PC-9 (cell line): ENCODE measurements around the gene TSPAN18. TPM values are rescaled to one million over a fixed set of nuclear protein-coding genes. Genes with fewer than 3 reads are reported as not detected.

Experiments used
- BruUV-seq: library from RNA; stranded (reverse); fragments of 400-500 nt; replicated peaks from 2 replicates; lab custom pipeline; 2021; lab: Mats Ljungman, UMichigan
- CTCF ChIA-PET: fragments of 300-600 bp; sonication (Branson Sonifier 250); formaldehyde crosslinking; loops from one replicate; lab custom pipeline; 2022; ENCODE audit warnings: antibody characterized with exemption; lab: Charles Lee
- POLR2A ChIA-PET: fragments of 300-600 bp; sonication (Branson Sonifier 250); formaldehyde crosslinking; loops from one replicate; lab custom pipeline; 2022; ENCODE audit warnings: antibody characterized with exemption; ENCODE audit not compliant: unreplicated experiment; lab: Charles Lee
- DNase-seq, 2 experiments: peaks; one replicate each; pipeline versions ENCODE4 v3.0.0 to v3.0.0-alpha.2; 2015 to 2022; ENCODE audit warnings: mixed read lengths in 1 of 2
- H2AFZ ChIP-seq: fragments of 200-600 bp; sonication (generic); 2 replicates; pipeline ENCODE4 v1.8.1; 2017; ENCODE audit warnings: antibody characterized with exemption
- H3F3A ChIP-seq: fragments of 200-600 bp; sonication (generic); 2 replicates; pipeline ENCODE4 v1.8.1; 2017; ENCODE audit warnings: antibody characterized with exemption, mild to moderate bottlenecking, low read depth; ENCODE audit not compliant: insufficient read depth
- H3K27ac ChIP-seq: fragments of 200-600 bp; sonication (generic); 2 replicates; pipeline ENCODE4 v1.6.1; 2016; ENCODE audit warnings: mixed run types
- H3K27me3 ChIP-seq: fragments of 200-600 bp; sonication (generic); 2 replicates; pipeline ENCODE4 v1.6.1; 2016; ENCODE audit warnings: low read depth, mixed run types; ENCODE audit not compliant: insufficient read depth
- H3K36me3 ChIP-seq: fragments of 200-600 bp; sonication (generic); 2 replicates; pipeline ENCODE4 v1.6.1; 2016; ENCODE audit warnings: low read depth, mixed run types
- H3K4me1 ChIP-seq: fragments of 200-600 bp; sonication (generic); replicated peaks from 2 replicates; pipeline ENCODE4 v1.6.1; 2016; ENCODE audit warnings: mixed run types; ENCODE audit not compliant: insufficient read depth
- H3K4me2 ChIP-seq: fragments of 200-600 bp; sonication (generic); 2 replicates; pipeline ENCODE4 v1.6.1; 2017; ENCODE audit warnings: mixed run types
- H3K4me3 ChIP-seq: fragments of 200-600 bp; sonication (generic); 2 replicates; pipeline ENCODE4 v1.6.1; 2016; ENCODE audit warnings: mixed run types
- H3K79me2 ChIP-seq: fragments of 200-600 bp; sonication (generic); 2 replicates; pipeline ENCODE4 v1.6.1; 2017; ENCODE audit warnings: low read depth, mixed run types
- H3K9me2 ChIP-seq: fragments of 200-600 bp; sonication (generic); 2 replicates; pipeline ENCODE4 v1.8.1; 2017; ENCODE audit warnings: mild to moderate bottlenecking; ENCODE audit not compliant: insufficient read depth
- H3K9me3 ChIP-seq: fragments of 200-600 bp; sonication (generic); 2 replicates; pipeline ENCODE4 v1.8.1; 2016; ENCODE audit warnings: low read depth; ENCODE audit not compliant: insufficient read depth
- H4K20me1 ChIP-seq: fragments of 200-600 bp; sonication (generic); 2 replicates; pipeline ENCODE4 v1.8.1; 2017; ENCODE audit not compliant: insufficient read depth
- CTCF ChIP-seq: fragments of 200-600 bp; sonication (generic); conservative IDR thresholded peaks from 2 replicates; pipeline ENCODE4 v1.6.1; 2017; ENCODE audit warnings: mixed run types, antibody characterized with exemption, mild to moderate bottlenecking, moderate library complexity
- EZH2 ChIP-seq: fragments of 200-600 bp; sonication (generic); IDR thresholded peaks from 2 replicates; pipeline ENCODE4 v1.8.0; 2017; ENCODE audit warnings: antibody characterized with exemption, low read depth
- intact Hi-C: fragments of 100-400 bp; cut with micrococcal nuclease; formaldehyde crosslinking; loops from one replicate; pipeline ENCODE4 v1.10.0; 2022; ENCODE audit not compliant: unreplicated experiment
- total RNA-seq: library from RNA; stranded (reverse); gene quantifications from 2 replicates; pipeline ENCODE4 v1.2.3, GENCODE V29; 2021

TSPAN18 gene
- total RNA-seq, 1 experiment from 2014 or later: not detected

GRCh38 chr11:44934735-44935250, 208.0 kb downstream of the TSPAN18 start:
- no peaks in the 10 kb centered on the region for H3F3A ChIP-seq
- no peaks in the 10 kb centered on the region for H3K4me1 ChIP-seq
- TF ChIP-seq EZH2 (no peak), CTCF (no peak)
- H3K4me2 ChIP-seq: no peak overlapping the region
- H3K9me2 ChIP-seq: no peaks in the 10 kb centered on the region
- ChIA-PET CTCF (no interaction called here), POLR2A (no interaction called here)
- H2AFZ ChIP-seq: no peak overlapping the region
- intact Hi-C loops: no loop called here
- H3K36me3 ChIP-seq: no peaks in the 10 kb centered on the region
- no peaks in the 10 kb centered on the region for H4K20me1 ChIP-seq
- no peaks in the 10 kb centered on the region for H3K79me2 ChIP-seq
- peaks cover 23% of the 10 kb centered on the region for H3K27me3 ChIP-seq
- BruUV-seq: no TSS peak
- H3K4me3 ChIP-seq: no peak overlapping the region
- no peaks in the 10 kb centered on the region for H3K9me3 ChIP-seq
- DNase-seq: no peak
- no peak overlapping the region for H3K27ac ChIP-seq

GRCh38 chr11:44936525-44936924, 209.8 kb downstream of the TSPAN18 start:
- H3K4me2 ChIP-seq: no peak overlapping the region
- H3K9me3 ChIP-seq: no peaks in the 10 kb centered on the region
- peaks cover 6% of the 10 kb centered on the region; the same call in 1 of the 2 replicates for H3K27me3 ChIP-seq
- H3K9me2 ChIP-seq: no peaks in the 10 kb centered on the region
- H4K20me1 ChIP-seq: no peaks in the 10 kb centered on the region
- peak; percentile 53 to 81 for DNase-seq
- intact Hi-C loops: loop anchor here (1.0 kb wide), 2 partner anchors 167 to 396 kb away; no protein-coding TSS in a partner anchor
- no peak overlapping the region for H3K27ac ChIP-seq
- no peaks in the 10 kb centered on the region for H3K79me2 ChIP-seq
- BruUV-seq: no TSS peak
- TF ChIP-seq EZH2 (no peak), CTCF (peak; percentile 96)
- ChIA-PET POLR2A (no interaction called here), CTCF (interaction anchor here (0.6 to 2.1 kb wide), 7 partner anchors 20 to 413 kb away, joined by 3 to 27 read pairs (median 4); no protein-coding TSS in a partner anchor)
- no peak overlapping the region for H3K4me3 ChIP-seq
- H2AFZ ChIP-seq: no peak overlapping the region
- H3K4me1 ChIP-seq: no peaks in the 10 kb centered on the region
- H3F3A ChIP-seq: no peaks in the 10 kb centered on the region
- H3K36me3 ChIP-seq: no peaks in the 10 kb centered on the region

GRCh38 chr11:44936951-44937543, 210.3 kb downstream of the TSPAN18 start:
- Histone ChIP-seq H3K27me3 (peaks cover 5% of the 10 kb centered on the region; the same call in 1 of the 2 replicates), H3K4me2 (no peak overlapping the region), H2AFZ (no peak overlapping the region), H3K36me3 (no peaks in the 10 kb centered on the region), H3K27ac (no peak overlapping the region), H3K4me3 (no peak overlapping the region), H3K9me2 (no peaks in the 10 kb centered on the region), H3F3A (no peaks in the 10 kb centered on the region), H3K4me1 (no peaks in the 10 kb centered on the region), H4K20me1 (no peaks in the 10 kb centered on the region), H3K79me2 (no peaks in the 10 kb centered on the region), H3K9me3 (no peaks in the 10 kb centered on the region)
- no peak for DNase-seq
- CTCF ChIA-PET: interaction anchor here (0.5 to 2.1 kb wide), 4 partner anchors 19 to 363 kb away, joined by 3 to 27 read pairs (median 5); no protein-coding TSS in a partner anchor
- TF ChIP-seq CTCF (no peak), EZH2 (no peak)
- POLR2A ChIA-PET: no interaction called here
- no TSS peak for BruUV-seq
- intact Hi-C loops: loop anchor here (1.0 kb wide), 2 partner anchors 166 to 395 kb away; no protein-coding TSS in a partner anchor
